Measurements from ENCODE around the gene RPE65. TPM values are rescaled to one million over a fixed set of nuclear protein-coding genes. Genes with fewer than 3 reads are reported as not detected.

Gene RPE65
- total RNA-seq, 3 donors from 2014 or later, result not detected

Other genes starting within 250 kb of the RPE65 start
- gene WLS, start 217.4 kb downstream of the RPE65 start, total RNA-seq, result under 1 TPM; 0.23 to 0.33 (median 0.32) TPM
- under 1 TPM; 0.20 to 0.49 (median 0.45) TPM for gene DEPDC1, start 47.1 kb upstream of the RPE65 start, total RNA-seq